Caco-2 (cell line): ENCODE data around the gene MEF2C. TPM values are rescaled to one million over a fixed set of nuclear protein-coding genes. Genes with fewer than 3 reads are reported as not detected.
A peak's percentile ranks its signal among the peaks of the same experiment; 100 is the strongest.

ENCODE experiments used
- BruUV-seq: library from RNA; stranded (reverse); fragments of 400-500 nt; replicated peaks from 2 replicates; lab custom pipeline; 2021; lab: Mats Ljungman, UMichigan
- CTCF ChIA-PET: fragments of 300-600 bp; sonication (Branson Sonifier 250); formaldehyde crosslinking; loops from one replicate; lab custom pipeline; 2022; ENCODE audit warnings: antibody characterized with exemption; lab: Charles Lee
- POLR2A ChIA-PET: fragments of 300-600 bp; sonication (Branson Sonifier 250); formaldehyde crosslinking; loops from one replicate; lab custom pipeline; 2022; ENCODE audit warnings: antibody characterized with exemption; lab: Charles Lee
- DNase-seq, 2 experiments: peaks; one replicate each; pipeline versions ENCODE4 v3.0.0 to v3.0.0-alpha.2; 2020 to 2022
- H3K27me3 ChIP-seq: replicated peaks from 2 replicates; pipeline ENCODE4 v1.6.0; 2011; ENCODE audit warnings: low read length; ENCODE audit not compliant: control insufficient read depth, insufficient read depth
- H3K36me3 ChIP-seq: 2 replicates; pipeline ENCODE4 v1.5.1; 2011; ENCODE audit warnings: low read length; ENCODE audit not compliant: control insufficient read depth, insufficient read depth
- H3K4me1 ChIP-seq: fragments of 250-450 bp; sonication (Bioruptor Pico); 2 replicates; pipeline ENCODE4 v1.5.1; 2020; ENCODE audit warnings: mild to moderate bottlenecking
- H3K4me3 ChIP-seq: 2 replicates; pipeline ENCODE4 v1.5.1; 2011; ENCODE audit warnings: low read depth, mild to moderate bottlenecking, control low read depth, low read length
- H3K9me3 ChIP-seq: fragments of 250-450 bp; sonication (Bioruptor Pico); 2 replicates; pipeline ENCODE4 v1.5.1; 2020; ENCODE audit warnings: mild to moderate bottlenecking, moderate library complexity
- H3K27ac Mint-ChIP-seq: one replicate; pipeline ENCODE4 v1.8.0; 2022; ENCODE audit warnings: mixed read lengths; ENCODE audit not compliant: unreplicated experiment
- H3K27me3 Mint-ChIP-seq: one replicate; pipeline ENCODE4 v1.8.0; 2022; ENCODE audit warnings: mixed read lengths; ENCODE audit not compliant: insufficient read depth, unreplicated experiment
- H3K36me3 Mint-ChIP-seq: one replicate; pipeline ENCODE4 v1.8.0; 2022; ENCODE audit warnings: mild to moderate bottlenecking, mixed read lengths; ENCODE audit not compliant: insufficient read depth, unreplicated experiment
- H3K4me1 Mint-ChIP-seq: one replicate; pipeline ENCODE4 v1.8.0; 2022; ENCODE audit warnings: low read depth, mixed read lengths; ENCODE audit not compliant: unreplicated experiment
- H3K4me3 Mint-ChIP-seq: one replicate; pipeline ENCODE4 v1.8.0; 2022; ENCODE audit warnings: mild to moderate bottlenecking, moderate library complexity, mixed read lengths; ENCODE audit not compliant: unreplicated experiment
- H3K9me3 Mint-ChIP-seq: one replicate; pipeline ENCODE4 v1.8.0; 2022; ENCODE audit warnings: mixed read lengths; ENCODE audit not compliant: unreplicated experiment
- CTCF ChIP-seq, 2 experiments: fragments of 200-600 bp in 1 of 2; IDR thresholded peaks; 1 replicate in 1 of 2; 2 replicates in 1 of 2; pipeline versions ENCODE4 v1.5.1 to v1.8.0; 2011 to 2022; ENCODE audit warnings: antibody characterized with exemption in 1 of 2, control low read depth in 1 of 2, inconsistent platforms in 1 of 2, low read depth in 1 of 2, low read length in 1 of 2, mild to moderate bottlenecking in 1 of 2, moderate library complexity in 1 of 2; ENCODE audit not compliant: insufficient read depth in 1 of 2, severe bottlenecking in 1 of 2, unreplicated experiment in 1 of 2
- intact Hi-C: fragments of 100-400 bp; cut with micrococcal nuclease; formaldehyde crosslinking; loops from one replicate; pipeline ENCODE4 v1.10.0; 2022; ENCODE audit not compliant: unreplicated experiment
- total RNA-seq: library from RNA; stranded (reverse); gene quantifications from 2 replicates; pipeline ENCODE4 v1.2.3, GENCODE V29; 2022

The MEF2C gene
- total RNA-seq, 1 experiment from 2014 or later: 1.5 TPM

GRCh38 chr5:88829054-88829453 is 53.9 kb downstream of the MEF2C start:
- DNase-seq: no peak
- no TSS peak for BruUV-seq
- Histone ChIP-seq H3K27me3 (no peaks in the 10 kb centered on the region), H3K9me3 (no peaks in the 10 kb centered on the region), H3K4me3 (no peak overlapping the region), H3K36me3 (no peaks in the 10 kb centered on the region), H3K4me1 (0 out of 2 replicates have a peak, but pooled peaks cover 3% of the 10 kb centered on the region)
- Mint-ChIP-seq H3K27ac (no peak overlapping the region), H3K36me3 (no peaks in the 10 kb centered on the region), H3K27me3 (no peaks in the 10 kb centered on the region), H3K4me1 (peaks cover 7% of the 10 kb centered on the region), H3K4me3 (no peak overlapping the region), H3K9me3 (no peaks in the 10 kb centered on the region)
- ChIA-PET POLR2A (no interaction called here), CTCF (no interaction called here)
- TF ChIP-seq CTCF (IDR thresholded peaks at IDR 0.05; ENCODE audit: insufficient read depth in 1 of 2, low read depth in 1 of 2, low read length in 1 of 2, severe bottlenecking in 1 of 2, unreplicated experiment in 1 of 2): peak in 1 of 2 experiments; percentile 31
- intact Hi-C loops: no loop called here

- H3K36me3 Mint-ChIP-seq: no peaks in the 10 kb centered on the region
- H3K27ac Mint-ChIP-seq: no peak overlapping the region
- H3K9me3 Mint-ChIP-seq: no peaks in the 10 kb centered on the region
- H3K27me3 ChIP-seq: no peaks in the 10 kb centered on the region
- H3K4me3 Mint-ChIP-seq: no peak overlapping the region
- ChIA-PET POLR2A (interaction anchor here (0.6 kb wide), 1 partner anchor 765 kb away, joined by 3 read pairs; no protein-coding TSS in a partner anchor), CTCF (no interaction called here)
- no peak for TF ChIP-seq CTCF (IDR thresholded peaks at IDR 0.05; ENCODE audit: insufficient read depth in 1 of 2, low read depth in 1 of 2, low read length in 1 of 2, severe bottlenecking in 1 of 2, unreplicated experiment in 1 of 2)
- H3K9me3 ChIP-seq: no peaks in the 10 kb centered on the region
- H3K4me3 ChIP-seq: no peak overlapping the region
- peaks cover 3% of the 10 kb centered on the region for H3K27me3 Mint-ChIP-seq
- 0 out of 2 replicates have a peak, but pooled peaks cover 3% of the 10 kb centered on the region for H3K4me1 ChIP-seq
- peaks cover 7% of the 10 kb centered on the region for H3K4me1 Mint-ChIP-seq
- no peaks in the 10 kb centered on the region for H3K36me3 ChIP-seq
- no peak for DNase-seq
- intact Hi-C loops: no loop called here
- no TSS peak for BruUV-seq
These were observed 55.0 kb downstream of the MEF2C start for GRCh38 chr5:88827997-88828396.

GRCh38 chr5:88826646-88827585 is 56.1 kb downstream of the MEF2C start:
- Mint-ChIP-seq H3K36me3 (no peaks in the 10 kb centered on the region), H3K27me3 (peaks cover 3% of the 10 kb centered on the region), H3K27ac (no peak overlapping the region), H3K9me3 (no peaks in the 10 kb centered on the region), H3K4me3 (no peak overlapping the region), H3K4me1 (peaks cover 7% of the 10 kb centered on the region)
- Histone ChIP-seq H3K27me3 (no peaks in the 10 kb centered on the region), H3K9me3 (no peaks in the 10 kb centered on the region), H3K4me1 (0 out of 2 replicates have a peak, but pooled peaks cover 3% of the 10 kb centered on the region), H3K36me3 (no peaks in the 10 kb centered on the region), H3K4me3 (no peak overlapping the region)
- no peak for DNase-seq
- TF ChIP-seq CTCF (IDR thresholded peaks at IDR 0.05; ENCODE audit: insufficient read depth in 1 of 2, low read depth in 1 of 2, low read length in 1 of 2, severe bottlenecking in 1 of 2, unreplicated experiment in 1 of 2): no peak
- POLR2A ChIA-PET: interaction anchor here (0.6 kb wide), 1 partner anchor 766 kb away, joined by 3 read pairs; no protein-coding TSS in a partner anchor
- no TSS peak for BruUV-seq
- intact Hi-C loops: no loop called here
- CTCF ChIA-PET: no interaction called here
